Fibroblast of skin of left quadriceps (primary cell): ENCODE measurements around the gene SIRT7.
"Not testable (repeated sequence)": the region's sequence is repeated elsewhere in the genome, so short reads cannot be mapped to it uniquely, and the experiment has no call there.

ENCODE experiments used
- DNase-seq, 2 experiments: peaks; one replicate each; pipeline ENCODE4 v3.0.0-alpha.2; 2013; ENCODE audit warnings: low read depth in 2 of 2

The SIRT7 gene

DNA sequence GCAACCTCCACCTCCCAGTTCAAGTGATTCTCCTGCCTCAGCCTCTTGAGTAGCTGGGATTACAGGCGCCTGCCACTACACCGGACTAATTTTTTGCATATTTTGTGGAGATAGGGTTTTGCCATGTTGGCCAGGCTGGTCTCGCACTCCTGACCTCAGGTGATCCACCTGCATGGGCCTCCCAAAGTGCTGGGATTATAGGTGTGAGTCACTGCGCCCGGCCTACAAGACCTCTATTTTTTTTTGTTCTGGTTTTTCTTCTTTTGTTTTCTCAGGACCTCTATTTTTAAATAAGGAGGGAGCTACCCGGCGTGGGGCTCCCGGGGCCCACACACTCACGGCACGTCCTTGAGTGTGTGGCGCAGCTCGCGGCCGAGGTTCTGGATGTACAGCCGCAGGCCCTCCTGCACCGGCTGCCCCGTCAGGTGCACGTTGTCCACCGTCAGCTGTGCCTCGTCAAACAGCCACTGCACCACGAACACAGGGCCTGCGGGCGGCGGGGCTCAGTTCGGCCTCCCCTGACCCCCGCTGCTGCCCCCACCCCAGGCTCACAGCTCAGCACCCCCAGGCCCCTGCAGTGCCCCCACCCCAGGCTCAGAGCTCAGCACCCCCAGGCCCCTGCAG is 37.2 kb upstream of the SIRT7 start:
- no peak for DNase-seq

DNA sequence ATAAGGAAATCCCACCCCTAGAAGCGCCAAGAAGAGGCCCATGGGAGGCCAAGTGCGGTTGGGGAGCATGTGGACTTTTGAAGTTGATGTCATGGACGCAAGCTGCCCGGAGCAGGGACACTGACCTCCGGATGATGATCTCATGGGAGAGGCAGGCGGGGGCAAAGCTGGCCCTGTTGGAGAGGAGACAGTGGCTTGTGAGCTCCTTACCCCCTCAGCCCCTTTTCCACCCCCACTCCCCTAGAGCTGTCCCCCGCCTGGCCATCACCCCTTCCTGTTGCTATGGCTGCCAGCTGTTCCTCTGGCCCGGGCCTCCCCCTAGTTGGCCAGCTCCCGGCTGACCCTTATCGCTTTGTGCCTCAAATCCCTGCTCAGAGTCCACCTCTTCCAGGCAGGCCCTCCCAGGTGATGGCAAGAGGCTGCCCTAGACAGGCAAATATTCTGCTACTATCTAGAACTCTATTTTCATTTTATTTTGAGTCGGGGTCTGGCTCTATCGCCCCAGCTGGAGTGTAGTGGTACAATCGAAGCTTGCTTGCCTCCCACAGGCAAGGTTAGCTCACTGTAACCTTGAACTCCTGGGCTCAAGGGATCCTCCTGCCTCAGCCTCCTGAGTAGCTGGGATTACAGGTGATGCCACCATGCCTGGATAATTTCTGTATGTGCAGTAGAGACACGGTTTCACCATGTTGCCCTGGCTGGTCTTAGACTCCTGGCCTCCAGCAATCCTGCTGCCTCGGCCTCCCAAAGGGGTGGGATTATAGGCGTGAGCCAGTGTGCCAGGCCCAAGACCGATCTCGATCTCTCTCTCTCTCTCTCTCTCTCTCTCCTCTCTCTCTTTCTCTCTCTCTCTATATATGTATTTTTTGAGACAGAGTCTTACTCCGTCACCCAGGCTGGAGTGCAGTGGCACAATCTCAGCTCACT is 36.4 kb upstream of the SIRT7 start:
- DNase-seq: no peak

- DNase-seq: not testable (repeated sequence)
Observed at GRCh38 chr17:81953443-81953842, 35.5 kb upstream of the SIRT7 start.

- no peak for DNase-seq
Observed at GRCh38 chr17:81952792-81953228, 34.8 kb upstream of the SIRT7 start.

DNA sequence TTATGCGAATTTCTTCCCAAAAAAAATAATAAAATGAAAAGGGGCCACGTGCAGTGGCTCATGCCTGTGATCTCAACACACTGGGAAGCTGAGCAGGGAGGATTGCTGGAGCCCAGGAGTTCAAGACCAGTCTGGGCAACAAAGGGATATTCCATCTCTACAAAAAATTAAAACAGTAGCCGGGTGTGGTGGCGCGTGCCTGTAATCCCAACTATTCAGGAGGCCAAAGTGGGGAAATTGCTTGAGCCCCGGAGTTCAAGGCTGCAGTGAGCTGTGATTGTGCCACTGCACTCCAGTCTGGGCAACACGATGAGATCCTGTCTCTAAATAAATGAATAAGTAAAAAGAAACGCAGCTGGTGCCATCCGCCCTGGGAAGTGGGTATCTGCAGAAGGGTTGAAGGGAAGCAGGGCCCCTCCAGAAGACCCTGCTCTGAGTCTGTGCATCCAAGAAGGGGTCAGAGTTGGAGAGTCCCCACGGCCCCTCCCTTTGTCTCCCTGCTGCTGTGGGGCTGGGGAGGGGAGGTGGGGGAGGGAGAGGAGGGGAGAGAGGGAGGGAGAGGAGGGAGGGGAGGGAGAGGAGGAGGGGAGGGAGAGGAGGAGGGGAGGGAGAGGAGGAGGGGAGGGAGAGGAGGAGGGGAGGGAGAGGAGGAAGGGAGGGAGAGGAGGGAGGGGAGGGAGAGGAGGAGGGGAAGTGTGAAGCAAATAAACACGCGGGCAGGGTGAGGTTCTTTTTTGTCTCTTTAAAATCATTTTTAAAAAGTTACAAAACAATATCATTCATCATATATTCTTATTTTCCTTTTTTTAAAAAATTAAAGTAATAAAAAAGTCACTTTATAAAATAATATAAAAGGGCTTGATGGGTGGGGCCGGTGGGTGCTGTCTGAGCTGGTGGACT is 34.1 kb upstream of the SIRT7 start:
- no peak for DNase-seq

GRCh38 chr17:81950501-81950900 is 32.5 kb upstream of the SIRT7 start:
- DNase-seq: no peak

DNA sequence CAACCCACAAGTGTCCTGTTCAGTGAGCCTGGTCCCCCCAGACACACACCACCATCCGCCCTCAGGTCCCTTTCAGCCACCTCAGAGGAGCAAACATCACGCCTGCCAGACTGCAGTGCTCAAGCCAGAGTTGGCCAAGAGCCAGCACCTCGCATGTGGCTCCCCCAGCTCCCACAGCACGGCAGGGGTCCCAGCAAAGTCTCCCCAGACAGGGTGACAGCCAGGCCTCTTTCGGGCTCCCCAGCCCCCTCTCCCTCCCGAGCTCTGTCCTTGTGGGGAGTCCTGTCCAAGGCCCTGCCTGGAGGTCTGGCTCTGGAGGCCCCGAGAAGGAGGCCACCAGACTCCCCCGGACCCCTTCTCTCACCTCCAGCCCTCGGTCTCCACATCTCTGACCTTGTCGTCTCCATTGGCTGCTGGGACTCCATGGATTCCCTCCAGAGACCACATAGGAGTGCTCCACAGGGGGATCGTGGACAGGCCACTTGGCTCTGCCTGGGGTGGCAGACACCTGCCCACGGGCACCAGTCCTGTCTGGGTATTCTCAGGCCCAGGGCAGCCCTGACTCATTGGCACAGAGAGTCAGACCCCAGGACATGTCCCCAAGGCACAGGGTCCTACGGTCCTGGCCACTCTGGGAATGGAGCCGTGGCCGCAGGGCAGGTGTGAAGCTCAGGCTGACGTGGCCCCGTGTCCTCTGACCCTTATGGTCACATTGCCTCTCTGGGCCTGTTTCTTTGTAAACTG is 30.8 kb upstream of the SIRT7 start:
- DNase-seq: no peak

GRCh38 chr17:81947189-81947588 is 29.2 kb upstream of the SIRT7 start, which contains the start of gene MYADML2:
Gene MYADML2 (minus strand): TSS chr17:81947233. CDS start chr17:81941741, 5,492 bp downstream.
- DNase-seq: no peak

DNA sequence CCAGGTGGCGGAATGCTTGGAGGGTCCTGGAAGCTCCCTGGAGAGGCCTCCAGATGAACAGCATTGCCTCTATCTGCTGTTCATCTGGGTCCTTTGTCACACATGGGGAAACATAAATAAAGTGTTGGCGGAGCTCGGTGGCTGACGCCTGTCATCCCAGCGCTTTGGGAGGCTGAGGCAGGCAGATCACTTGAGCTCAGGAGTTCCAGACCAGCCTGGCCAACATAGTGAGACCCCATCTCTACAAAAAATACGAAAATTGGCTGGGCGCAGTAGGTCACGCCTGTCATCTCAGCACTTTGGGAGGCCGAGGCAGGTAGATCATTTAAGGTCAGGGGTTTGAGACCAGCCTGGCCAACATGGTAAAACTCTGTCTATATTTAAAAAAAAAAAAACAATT is 26.9 kb upstream of the SIRT7 start:
- no peak for DNase-seq

- DNase-seq: no peak
Observed at GRCh38 chr17:81942167-81942553, 24.2 kb upstream of the SIRT7 start.

GRCh38 chr17:81941484-81942166 is 23.6 kb upstream of the SIRT7 start:
- no peak for DNase-seq

DNA sequence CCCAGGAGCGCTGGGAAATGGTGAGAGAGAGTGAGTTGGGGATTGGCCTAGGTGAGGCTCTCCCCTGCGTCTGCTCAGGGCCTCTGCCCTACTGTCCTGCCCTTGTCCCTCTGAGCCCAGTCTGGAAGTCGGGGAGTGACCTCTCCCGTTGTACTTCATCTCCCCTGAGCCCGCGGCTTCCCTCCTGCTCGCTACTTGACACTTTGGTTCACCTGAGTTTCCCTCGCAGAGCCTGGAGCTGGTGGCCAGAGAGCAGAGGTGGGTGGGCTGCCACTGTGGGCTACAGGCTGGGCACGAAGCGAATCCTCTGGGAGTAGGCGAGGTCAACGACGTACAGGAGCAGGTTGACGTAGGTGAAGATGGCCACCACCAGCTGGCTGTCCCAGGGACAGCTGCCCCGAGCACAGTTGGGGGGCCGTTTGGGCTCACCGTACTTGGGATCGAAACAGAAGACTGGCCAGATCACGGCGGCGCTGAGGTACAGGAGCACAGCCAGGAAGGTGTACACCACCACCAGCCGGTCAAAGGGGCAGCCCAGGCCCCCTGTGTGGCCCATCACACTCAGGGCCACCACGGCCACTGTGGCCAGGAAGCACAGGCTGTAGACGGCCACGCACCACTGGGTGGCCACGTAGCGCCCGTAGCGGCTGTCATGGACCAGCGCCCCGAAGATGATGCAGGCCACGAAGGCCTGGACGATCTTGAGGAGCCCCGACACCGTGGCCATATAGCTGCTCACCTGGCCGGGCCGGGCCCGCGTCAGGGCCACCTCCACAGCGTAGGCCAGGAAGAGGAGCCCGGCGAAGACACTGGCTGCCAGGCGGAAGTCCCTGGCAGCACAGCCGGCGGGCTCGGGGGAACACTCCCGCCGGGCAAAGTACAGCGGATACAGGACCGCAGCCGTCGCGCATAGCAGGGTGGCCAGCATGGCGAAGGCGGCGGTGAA is 22.8 kb upstream of the SIRT7 start:
- DNase-seq: no peak

DNA sequence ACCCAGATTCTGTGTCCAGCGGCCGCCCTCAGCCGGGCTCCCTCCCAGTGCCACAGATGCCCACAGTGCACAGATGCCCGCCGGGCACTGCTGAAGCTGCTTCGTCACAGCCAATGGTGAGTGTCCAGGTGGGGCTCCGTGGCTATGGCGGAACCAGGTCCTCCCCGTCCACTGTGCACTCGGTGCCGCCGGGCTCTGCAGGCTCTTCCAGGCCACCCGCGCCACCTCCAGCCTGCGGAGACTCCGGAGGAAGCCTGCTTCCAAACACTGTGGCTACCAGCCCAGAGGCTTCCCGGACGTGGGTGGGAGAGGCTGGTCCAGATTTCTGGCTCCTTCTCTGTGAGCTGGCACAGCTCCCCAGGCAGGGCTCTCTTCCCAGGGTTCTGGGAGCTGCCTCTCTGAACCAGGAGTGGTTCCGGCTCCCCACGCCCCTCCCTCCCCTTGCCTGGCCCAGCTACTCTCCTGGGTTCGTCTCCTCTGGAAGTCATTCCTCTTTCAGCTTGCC is 22.0 kb upstream of the SIRT7 start:
- no peak for DNase-seq

- no peak for DNase-seq
Observed at GRCh38 chr17:81939218-81939617, 21.2 kb upstream of the SIRT7 start.

DNA sequence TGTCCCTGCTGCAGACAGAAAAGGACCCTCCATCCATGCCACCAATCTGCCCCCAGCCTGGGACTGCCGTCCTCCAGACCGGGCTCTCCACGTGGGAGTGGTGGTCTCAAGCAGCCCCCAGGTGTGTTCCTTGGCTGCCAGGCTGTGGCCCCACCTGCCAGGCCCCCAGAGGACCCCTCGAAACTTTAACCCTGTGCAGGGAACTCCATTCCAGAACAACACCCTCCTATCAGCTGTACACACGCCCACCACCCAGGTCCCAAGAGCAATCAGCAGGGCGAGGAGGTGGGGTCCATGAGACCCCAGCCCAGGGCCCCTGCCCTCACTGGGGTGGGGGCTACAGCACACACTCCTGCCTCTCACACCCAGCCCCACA is 17.7 kb upstream of the SIRT7 start:
- DNase-seq: no peak

DNA sequence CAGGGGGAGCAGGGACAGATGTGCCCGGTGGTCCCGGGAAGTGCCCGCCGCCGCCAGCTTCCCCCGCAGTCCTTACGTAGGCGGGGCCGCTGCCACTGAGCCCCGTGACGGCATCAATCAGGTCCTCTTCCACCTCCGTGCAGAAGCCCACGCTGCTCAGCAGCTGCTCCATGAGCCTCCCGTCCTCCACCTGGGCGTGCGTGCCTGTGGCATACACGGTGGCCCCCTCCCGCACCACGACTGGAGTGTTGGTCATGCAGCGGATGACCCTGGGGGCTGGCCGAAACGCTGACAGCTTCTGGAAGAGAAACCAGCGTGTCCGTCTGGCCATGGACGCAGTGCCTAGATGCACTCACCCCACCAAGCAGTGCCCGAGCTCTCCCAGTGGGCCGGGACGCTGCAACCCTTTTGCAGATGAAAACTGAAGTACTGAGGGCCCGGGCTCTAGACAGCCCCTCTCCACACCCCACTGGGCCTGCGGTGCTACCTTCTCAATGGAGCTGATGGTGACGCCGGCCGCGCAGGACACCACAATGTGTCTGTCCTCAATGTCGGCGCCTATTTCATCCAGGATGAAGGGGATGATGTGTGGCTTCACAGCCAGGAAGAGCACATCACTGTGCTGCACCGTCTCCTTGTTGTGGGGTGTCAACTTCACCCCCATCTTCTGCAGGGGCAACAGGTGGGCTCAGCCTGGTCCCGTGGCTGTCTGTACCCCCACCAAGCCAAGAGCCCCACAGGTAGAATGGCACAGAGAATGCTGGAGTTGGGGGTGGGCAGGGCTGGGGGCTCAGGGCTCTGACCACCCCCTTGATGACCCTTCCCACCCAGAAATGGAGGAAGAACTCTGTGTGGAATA is 17.1 kb upstream of the SIRT7 start:
- no peak for DNase-seq

- no peak for DNase-seq
Observed at GRCh38 chr17:81934098-81934757, 16.3 kb upstream of the SIRT7 start.

DNA sequence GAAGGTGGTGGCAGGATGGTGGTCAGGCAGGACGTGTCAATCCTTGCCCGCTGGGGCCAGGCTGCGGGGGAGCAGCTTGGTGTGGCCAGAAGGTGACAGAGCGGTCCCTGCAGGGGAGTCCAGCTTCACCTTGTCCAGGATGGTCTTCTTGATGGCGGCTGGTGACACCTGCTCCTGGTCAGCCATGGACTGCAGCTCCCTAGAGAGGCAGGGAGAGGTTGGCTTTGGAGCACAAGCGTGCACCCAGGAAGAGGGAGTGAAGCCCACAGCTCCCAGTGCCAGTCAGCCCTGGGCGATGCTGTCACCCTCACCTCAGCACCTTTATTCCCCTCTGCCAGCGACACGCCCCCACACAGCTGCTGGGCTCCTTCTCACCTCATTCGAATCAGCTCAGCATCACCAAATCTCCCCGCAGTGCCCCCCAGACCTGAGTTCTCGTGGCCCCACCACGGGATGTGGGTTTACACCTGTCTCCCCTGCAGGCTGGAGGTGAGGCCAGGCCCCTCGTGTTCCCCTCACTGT is 15.3 kb upstream of the SIRT7 start:
- no peak for DNase-seq
